ENCODE results near the gene SCUBE1.

GRCh38 chr22:43164636-43165035 lies 178.5 kb downstream of the SCUBE1 start:
- TF ChIP-seq EZH2 (IDR thresholded peaks at IDR 0.05) = no peak
- TF ChIP-seq POLR2AphosphoS5 (IDR thresholded peaks at IDR 0.05; ENCODE audit: borderline replicate concordance, low read depth, low read length) = no peak
